ENCODE data around the gene GNG13. TPM values are rescaled to one million over a fixed set of nuclear protein-coding genes. Genes with fewer than 3 reads are reported as not detected.

Gene GNG13
- total and polyA plus RNA-seq, 2 of the 4 experiments (the other 2 are of a cell fraction) = not detected

- no peaks in the 10 kb centered on the region for H3K4me1 ChIP-seq (ENCODE audit: control insufficient read depth, insufficient read depth, low read length)
- no peak overlapping the region for H4K8ac ChIP-seq (ENCODE audit: low read depth in 2 of 2, low read length in 2 of 2)
- no peak overlapping the region for H3K27ac ChIP-seq (ENCODE audit: insufficient read depth, low read length)
- no peak overlapping the region for H2BK20ac ChIP-seq (ENCODE audit: low read depth, low read length)
- in situ Hi-C loops (cut with MboI; ENCODE audit: low sequenced_read_pairs) (no loop called here), intact Hi-C loops (cut with micrococcal nuclease) (no loop called here), dilution Hi-C loops (cut with HindIII; ENCODE audit: low sequenced_read_pairs, unreplicated experiment) (no loop called here)
- H4K5ac ChIP-seq (ENCODE audit: low read depth, low read length) = no peak overlapping the region
- no peak overlapping the region for H3K18ac ChIP-seq (ENCODE audit: low read depth, low read length)
- no peaks in the 10 kb centered on the region for H3K9me1 ChIP-seq (ENCODE audit: insufficient read depth, low read length)
- H3K14ac ChIP-seq (replicated peaks; ENCODE audit: low read depth, low read length) = no peak overlapping the region
- ChIA-PET CTCF (no interaction called here), POLR2A (ENCODE audit: unreplicated experiment) (no interaction called here)
- no peak for TF ChIP-seq RAD21 (IDR thresholded peaks at IDR 0.05; ENCODE audit: low read length)
- no peak for TF ChIP-seq USF2 (IDR thresholded peaks at IDR 0.05; ENCODE audit: low read depth, low read length)
- no peak for TF ChIP-seq MXI1 (IDR thresholded peaks at IDR 0.05; ENCODE audit: borderline replicate concordance, low read depth, low read length)
- no peak for TF ChIP-seq RFX5 (IDR thresholded peaks at IDR 0.05; ENCODE audit: low read depth, low read length)
- TF ChIP-seq POLR2A (IDR thresholded peaks at IDR 0.05; ENCODE audit: low read depth, low read length) = no peak
- TF ChIP-seq CTCF (conservative IDR thresholded peaks at IDR 0.05; ENCODE audit: low read depth, low read length) = no peak
- TF ChIP-seq SMC3 (IDR thresholded peaks at IDR 0.05; ENCODE audit: low read depth, low read length) = no peak
- H3K9me3 ChIP-seq (ENCODE audit: control insufficient read depth, insufficient read depth, low read length) = peaks cover 45% of the 10 kb centered on the region
- no peaks in the 10 kb centered on the region for H4K20me1 ChIP-seq (ENCODE audit: insufficient read depth, low read length)
- no peak for ATAC-seq (ENCODE audit: low read depth)
- H4K91ac ChIP-seq (ENCODE audit: insufficient read depth, low read depth, low read length) = no peak overlapping the region
- no peak overlapping the region for H2AK9ac ChIP-seq (replicated peaks; ENCODE audit: low read depth, low read length, poor library complexity)
- H2AFZ ChIP-seq (replicated peaks; ENCODE audit: low read length, poor library complexity) = peak overlapping the region; percentile 43
- no peaks in the 10 kb centered on the region for H3K36me3 ChIP-seq (ENCODE audit: control insufficient read depth, insufficient read depth, low read length)
- 95% methylated on average over 14 of the region's 33 CpGs; no CpG with 5 or more reads in 1 of the 2 experiments for WGBS, 2 experiments (ENCODE audit: extremely low coverage in 2 of 2, insufficient read length in 1 of 2)
- no TSS peak for BruUV-seq (replicated peaks)
- H2BK120ac ChIP-seq (ENCODE audit: low read depth, low read length) = no peak overlapping the region
- H3K4me3 ChIP-seq (ENCODE audit: insufficient read depth, low read depth, low read length) = no peak overlapping the region
- H3K9ac ChIP-seq (ENCODE audit: low read depth, low read length) = no peak overlapping the region
- no peak for DNase-seq
- H3K79me1 ChIP-seq (ENCODE audit: low read depth in 1 of 2, low read length in 2 of 2) = no peaks in the 10 kb centered on the region
- no peak overlapping the region for H2BK15ac ChIP-seq (ENCODE audit: low read depth, low read length)
- H2BK5ac ChIP-seq (ENCODE audit: low read depth, low read length, poor library complexity, severe bottlenecking) = no peak overlapping the region
- no peaks in the 10 kb centered on the region for H3K27me3 ChIP-seq (ENCODE audit: control insufficient read depth, insufficient read depth, low read length)
- no peak overlapping the region for H2AK5ac ChIP-seq (ENCODE audit: low read depth, low read length)
- H3K23ac ChIP-seq (ENCODE audit: low read depth, low read length) = no peak overlapping the region
- H3K4me2 ChIP-seq (ENCODE audit: low read depth, low read length) = no peak overlapping the region
- H3K56ac ChIP-seq (ENCODE audit: extremely low read depth, insufficient read depth, low read length) = no peak overlapping the region
- H3K4ac ChIP-seq (ENCODE audit: low read depth, low read length) = no peak overlapping the region
Measured at GRCh38 chr16:847681-848445, 47.3 kb upstream of the GNG13 start.

Data from IMR-90 (cell line).